ENCODE measurements around the gene ARHGAP45. TPM values are rescaled to one million over a fixed set of nuclear protein-coding genes. Genes with fewer than 3 reads are reported as not detected.
A peak's percentile ranks its signal among the peaks of the same experiment; 100 is the strongest.

Gene ARHGAP45
- total and polyA plus RNA-seq, 12 donors: 1.6 to 75.4 (median 30.9) TPM

DNA sequence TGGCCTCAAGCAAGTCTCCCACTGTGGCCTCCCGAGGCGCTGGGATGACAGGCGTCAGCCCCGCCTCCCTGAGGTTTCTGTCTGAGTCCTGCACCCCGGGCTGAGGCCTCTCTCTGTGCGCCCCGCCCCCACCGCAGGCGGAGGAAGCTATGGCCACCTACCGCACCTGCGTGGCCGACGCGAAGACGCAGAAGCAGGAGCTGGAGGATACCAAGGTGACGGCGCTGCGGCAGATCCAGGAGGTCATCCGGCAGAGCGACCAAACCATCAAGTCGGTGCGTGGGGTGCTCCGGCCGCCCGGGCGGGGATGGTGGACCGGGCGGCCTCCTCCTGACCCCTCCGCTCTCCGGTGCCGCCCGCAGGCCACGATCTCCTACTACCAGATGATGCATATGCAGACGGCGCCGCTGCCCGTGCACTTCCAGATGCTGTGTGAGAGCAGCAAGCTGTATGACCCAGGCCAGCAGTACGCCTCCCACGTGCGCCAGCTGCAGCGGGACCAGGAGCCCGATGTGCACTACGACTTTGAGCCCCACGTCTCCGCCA is 12.7 kb downstream of the ARHGAP45 start:
- Histone ChIP-seq H3K36me3 (replicated peaks in 1 of 2) (no peaks in the 10 kb centered on the region), H3K27ac (no peak overlapping the region), H3K4me1 (replicated peaks in 1 of 2) (peaks cover 5 to 10% of the 10 kb centered on the region in 2 donors), H3K9me3 (replicated peaks in 1 of 3) (no peaks in the 10 kb centered on the region), H3K27me3 (no peaks in the 10 kb centered on the region), H3K4me3 (no peak overlapping the region)
- intact Hi-C loops (cut with DNase I): no loop called here
- DNase-seq: peak in 1 of 7 donors; percentile 22
- no peak for TF ChIP-seq POLR2A (IDR thresholded peaks at IDR 0.05)
- TF ChIP-seq, protein P1, sequence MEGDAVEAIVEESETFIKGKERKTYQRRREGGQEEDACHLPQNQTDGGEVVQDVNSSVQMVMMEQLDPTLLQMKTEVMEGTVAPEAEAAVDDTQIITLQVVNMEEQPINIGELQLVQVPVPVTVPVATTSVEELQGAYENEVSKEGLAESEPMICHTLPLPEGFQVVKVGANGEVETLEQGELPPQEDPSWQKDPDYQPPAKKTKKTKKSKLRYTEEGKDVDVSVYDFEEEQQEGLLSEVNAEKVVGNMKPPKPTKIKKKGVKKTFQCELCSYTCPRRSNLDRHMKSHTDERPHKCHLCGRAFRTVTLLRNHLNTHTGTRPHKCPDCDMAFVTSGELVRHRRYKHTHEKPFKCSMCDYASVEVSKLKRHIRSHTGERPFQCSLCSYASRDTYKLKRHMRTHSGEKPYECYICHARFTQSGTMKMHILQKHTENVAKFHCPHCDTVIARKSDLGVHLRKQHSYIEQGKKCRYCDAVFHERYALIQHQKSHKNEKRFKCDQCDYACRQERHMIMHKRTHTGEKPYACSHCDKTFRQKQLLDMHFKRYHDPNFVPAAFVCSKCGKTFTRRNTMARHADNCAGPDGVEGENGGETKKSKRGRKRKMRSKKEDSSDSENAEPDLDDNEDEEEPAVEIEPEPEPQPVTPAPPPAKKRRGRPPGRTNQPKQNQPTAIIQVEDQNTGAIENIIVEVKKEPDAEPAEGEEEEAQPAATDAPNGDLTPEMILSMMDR (IDR thresholded peaks at IDR 0.05): no peak
- WGBS, 4 donors: 80 to 92% (median 92%) methylated on average over 18 to 45 of the region's 45 CpGs

DNA sequence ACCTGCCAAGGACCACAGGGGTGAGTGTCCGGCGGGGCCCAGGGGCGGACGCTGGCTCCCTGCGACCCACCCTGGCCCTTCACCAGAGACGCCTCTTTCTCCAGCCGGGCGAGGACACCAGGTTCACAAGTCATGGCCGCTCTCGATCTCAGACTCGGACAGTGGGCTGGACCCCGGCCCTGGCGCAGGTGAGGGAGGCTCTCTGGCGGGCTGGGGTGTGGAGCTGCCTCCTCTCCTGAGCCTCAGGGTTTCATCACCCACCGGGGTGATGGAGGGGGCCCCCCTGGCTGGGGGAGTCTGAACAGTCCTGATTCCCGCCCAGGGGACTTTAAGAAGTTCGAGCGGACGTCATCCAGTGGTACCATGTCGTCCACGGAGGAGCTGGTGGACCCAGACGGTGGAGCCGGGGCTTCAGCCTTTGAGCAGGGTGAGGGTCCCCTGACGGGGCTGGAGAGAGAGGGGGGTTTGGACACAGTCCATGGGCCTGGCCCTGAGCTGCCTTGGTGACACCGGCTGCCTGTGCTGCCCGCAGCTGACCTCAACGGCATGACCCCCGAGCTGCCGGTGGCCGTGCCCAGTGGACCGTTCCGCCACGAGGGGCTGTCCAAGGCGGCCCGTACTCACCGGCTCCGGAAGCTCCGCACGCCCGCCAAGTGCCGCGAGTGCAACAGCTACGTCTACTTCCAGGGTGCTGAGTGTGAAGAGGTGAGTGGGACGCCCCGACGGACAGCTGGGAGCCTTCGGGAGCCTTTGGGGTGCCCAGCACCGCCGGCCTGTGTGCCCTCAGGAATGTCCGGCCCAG is 13.6 kb downstream of the ARHGAP45 start:
- no peaks in the 10 kb centered on the region for H3K36me3 ChIP-seq (replicated peaks in 1 of 2)
- peaks cover 5 to 10% of the 10 kb centered on the region in 2 donors for H3K4me1 ChIP-seq (replicated peaks in 1 of 2)
- intact Hi-C loops (cut with DNase I): no loop called here
- H3K9me3 ChIP-seq (replicated peaks in 1 of 3): no peaks in the 10 kb centered on the region
- 92 to 100% (median 92%) methylated on average over 14 to 50 of the region's 50 CpGs for WGBS, 4 donors
- TF ChIP-seq, protein P1 (IDR thresholded peaks at IDR 0.05): no peak
- TF ChIP-seq POLR2A (IDR thresholded peaks at IDR 0.05): no peak
- DNase-seq: peak in 1 of 7 donors; percentile 32
- H3K27me3 ChIP-seq: no peaks in the 10 kb centered on the region
- no peak overlapping the region for H3K4me3 ChIP-seq
- no peak overlapping the region for H3K27ac ChIP-seq

DNA sequence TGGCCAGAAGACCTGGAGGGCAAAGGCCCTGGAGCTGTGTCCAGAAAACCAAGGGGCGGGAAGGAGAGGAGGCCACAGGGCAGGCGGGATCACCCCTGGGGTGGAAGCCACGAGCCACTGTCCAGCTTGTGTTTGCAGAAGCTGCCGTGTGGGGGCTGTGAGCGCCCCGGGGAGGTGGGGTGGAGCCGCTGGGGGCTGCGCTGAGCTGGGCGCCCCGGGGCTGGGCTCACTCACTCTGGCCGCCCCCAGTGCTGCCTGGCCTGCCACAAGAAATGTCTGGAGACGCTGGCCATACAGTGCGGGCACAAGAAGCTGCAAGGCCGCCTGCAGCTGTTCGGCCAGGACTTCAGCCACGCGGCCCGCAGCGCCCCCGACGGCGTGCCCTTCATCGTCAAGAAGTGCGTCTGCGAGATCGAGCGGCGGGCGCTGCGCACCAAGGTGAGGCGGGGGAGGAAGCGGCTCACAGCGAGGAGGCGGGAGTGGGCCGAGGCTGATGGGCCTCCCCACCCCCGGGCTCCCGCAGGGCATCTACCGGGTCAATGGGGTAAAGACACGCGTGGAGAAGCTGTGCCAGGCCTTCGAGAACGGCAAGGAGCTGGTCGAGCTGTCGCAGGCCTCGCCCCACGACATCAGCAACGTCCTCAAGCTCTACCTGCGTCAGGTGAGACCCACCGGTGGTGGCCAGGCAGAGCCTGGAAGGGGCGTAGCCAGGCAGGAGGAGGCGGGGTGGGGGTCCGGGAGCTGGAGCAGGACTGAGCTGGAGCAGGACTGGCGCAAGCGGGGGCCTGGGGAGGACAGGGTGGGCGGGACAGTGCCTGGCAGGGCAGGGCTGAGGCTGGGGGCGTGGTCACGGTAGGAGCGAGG is 14.6 kb downstream of the ARHGAP45 start:
- TF ChIP-seq POLR2A (IDR thresholded peaks at IDR 0.05): no peak
- TF ChIP-seq, protein P1 (IDR thresholded peaks at IDR 0.05): no peak
- Histone ChIP-seq H3K27ac (no peak overlapping the region), H3K9me3 (replicated peaks in 1 of 3) (no peaks in the 10 kb centered on the region), H3K27me3 (no peaks in the 10 kb centered on the region), H3K36me3 (replicated peaks in 1 of 2) (no peaks in the 10 kb centered on the region), H3K4me3 (no peak overlapping the region), H3K4me1 (replicated peaks in 1 of 2) (peaks cover 5 to 10% of the 10 kb centered on the region in 2 donors)
- intact Hi-C loops (cut with DNase I): no loop called here
- DNase-seq: peak in 1 of 7 donors; percentile 29
- 64 to 83% (median 75%) methylated on average over 13 to 58 of the region's 58 CpGs for whole genome bisulfite sequencing, 4 donors
